ENCODE measurements around the gene USP40. TPM values are rescaled to one million over a fixed set of nuclear protein-coding genes. Genes with fewer than 3 reads are reported as not detected.

USP40 gene
- total and polyA plus RNA-seq, 10 of the 15 experiments (the other 5 are each of a cell fraction or from before 2014, with no cell fraction given): 3.4 to 20.8 (median 15.2) TPM

GRCh38 chr2:233479616-233480489 lies 86.7 kb downstream of the USP40 start (continued):
- TF ChIP-seq EGR1 (IDR thresholded peaks at IDR 0.05; ENCODE audit: borderline replicate concordance in 1 of 2, low read depth in 2 of 2, low read length in 2 of 2) (no peak), HDAC2 (IDR thresholded peaks at IDR 0.05) (no peak)

GRCh38 chr2:233477548-233478433 lies 88.8 kb downstream of the USP40 start:
- H3K27ac ChIP-seq (ENCODE audit: control insufficient read depth, insufficient read depth): no peak overlapping the region
- no peaks in the 10 kb centered on the region for H3K4me1 ChIP-seq (ENCODE audit: control insufficient read depth, insufficient read depth, low read length)
- DNase-seq (ENCODE audit: low read depth, low spot score) (no peak), ATAC-seq (no peak), FAIRE-seq (no peak)
- no peaks in the 10 kb centered on the region for H3K9me3 ChIP-seq (replicated peaks; ENCODE audit: control insufficient read depth, insufficient read depth, low read length)
- in situ Hi-C loops (cut with MboI): no loop called here
- intact Hi-C loops (cut with micrococcal nuclease; ENCODE audit: unreplicated experiment): no loop called here
- CTCF ChIA-PET: no interaction called here
- no TSS peak for BruUV-seq (replicated peaks)
- H3K4me2 ChIP-seq (ENCODE audit: control insufficient read depth, insufficient read depth): no peak overlapping the region
- H3K79me2 ChIP-seq (ENCODE audit: control insufficient read depth, insufficient read depth, low read length): no peaks in the 10 kb centered on the region
- POLR2A ChIA-PET: no interaction called here
- H3K4me3 ChIP-seq: no peak overlapping the region
- no peaks in the 10 kb centered on the region for H4K20me1 ChIP-seq (ENCODE audit: control insufficient read depth, insufficient read depth)
- no peaks in the 10 kb centered on the region for H3K27me3 ChIP-seq (replicated peaks in 1 of 2; ENCODE audit: control insufficient read depth in 2 of 2, insufficient read depth in 2 of 2, low read length in 1 of 2)
- no peak overlapping the region for H3K9ac ChIP-seq (ENCODE audit: control insufficient read depth, insufficient read depth, low read length)
- RAD21 ChIA-PET (ENCODE audit: unreplicated experiment): no interaction called here
- no peak overlapping the region for H2AFZ ChIP-seq (ENCODE audit: control insufficient read depth, low read depth, low read length)
- SMC1A ChIA-PET (ENCODE audit: uncharacterized antibody, unreplicated experiment): interaction anchor here (1.0 kb wide), 1 partner anchor 43 kb away, joined by 3 read pairs; no protein-coding TSS in a partner anchor
- peaks cover 0 to 3% of the 10 kb centered on the region in 2 experiments; a peak in 3 of 4 replicates for H3K36me3 ChIP-seq (ENCODE audit: control insufficient read depth in 2 of 2, insufficient read depth in 2 of 2, low read length in 1 of 2)
- 93% methylated on average over 29 of the region's 29 CpGs for WGBS (ENCODE audit: insufficient coverage, insufficient replicate concordance, low lambda C conversion rate, missing lambda C conversion rate)
- TF ChIP-seq EED (IDR thresholded peaks at IDR 0.05; ENCODE audit: low read depth) (no peak), NR2C1 (IDR thresholded peaks at IDR 0.05) (no peak), MLLT1 (IDR thresholded peaks at IDR 0.05) (no peak), PRDM15 (CRISPR knock-in tag; IDR thresholded peaks at IDR 0.05) (no peak), CBX5 (IDR thresholded peaks at IDR 0.05; ENCODE audit: low read depth) (no peak), USF2 (IDR thresholded peaks at IDR 0.05; ENCODE audit: borderline replicate concordance, low read depth, low read length) (no peak), BACH1 (IDR thresholded peaks at IDR 0.05; ENCODE audit: borderline replicate concordance) (no peak), SMAD1 (IDR thresholded peaks at IDR 0.05; ENCODE audit: low read depth, partially characterized antibody) (no peak), TCF7 (IDR thresholded peaks at IDR 0.05; ENCODE audit: borderline replicate concordance) (no peak), ELK1 (IDR thresholded peaks at IDR 0.05; ENCODE audit: low read depth, low read length) (no peak), ZNF24 (IDR thresholded peaks at IDR 0.05) (no peak)

Measured in GM12878 (cell line).